Mucosa of rectum (tissue), 2 donors: Measurements from ENCODE around the gene RUNX3.
A peak's percentile ranks its signal among the peaks of the same experiment; 100 is the strongest.

ENCODE experiments used
- H3K27ac ChIP-seq, 2 donors: one replicate each; pipeline ENCODE4 v1.7.0; 2013; ENCODE audit warnings: inconsistent platforms in 2 of 2, low read depth in 2 of 2, low read length in 2 of 2
- H3K27me3 ChIP-seq, 2 donors: one replicate each; pipeline ENCODE4 v1.7.0; 2013; ENCODE audit warnings: low read length in 2 of 2; ENCODE audit not compliant: control insufficient read depth in 2 of 2, insufficient read depth in 2 of 2
- H3K36me3 ChIP-seq, 2 donors: one replicate each; pipeline ENCODE4 v1.7.0; 2013; ENCODE audit warnings: low read length in 2 of 2; ENCODE audit not compliant: control insufficient read depth in 2 of 2, insufficient read depth in 2 of 2
- H3K4me1 ChIP-seq, 2 donors: one replicate each; pipeline ENCODE4 v1.7.0; 2013; ENCODE audit warnings: low read length in 2 of 2, mild to moderate bottlenecking in 1 of 2; ENCODE audit not compliant: control insufficient read depth in 2 of 2, insufficient read depth in 2 of 2
- H3K4me3 ChIP-seq, 2 donors: one replicate each; pipeline ENCODE4 v1.7.0; 2013; ENCODE audit warnings: low read length in 2 of 2
- H3K9ac ChIP-seq, 2 donors: one replicate each; pipeline ENCODE4 v1.7.0; 2013; ENCODE audit warnings: low read length in 2 of 2, low read depth in 1 of 2, mild to moderate bottlenecking in 1 of 2
- H3K9me3 ChIP-seq, 2 donors: one replicate each; pipeline ENCODE4 v1.7.0; 2013; ENCODE audit warnings: low read length in 2 of 2; ENCODE audit not compliant: control insufficient read depth in 2 of 2
- donor health status: healthy.
- donor health status: Normal muscosa, but diverticular disease.

The RUNX3 gene

GRCh38 chr1:24963099-24963872 lies 33.2 kb upstream of the RUNX3 start:
- peaks cover 0 to 3% of the 10 kb centered on the region in 2 donors for H3K4me1 ChIP-seq
- H3K9me3 ChIP-seq: no peaks in the 10 kb centered on the region
- no peaks in the 10 kb centered on the region for H3K36me3 ChIP-seq
- H3K9ac ChIP-seq: peak overlapping the region; percentile 37 to 47
- H3K27me3 ChIP-seq: peaks cover 0 to 2% of the 10 kb centered on the region in 2 donors
- H3K4me3 ChIP-seq: peak overlapping the region in 1 of 2 donors; percentile 42
- H3K27ac ChIP-seq: peak overlapping the region in 1 of 2 donors; percentile 63

GRCh38 chr1:24961961-24962861 lies 32.1 kb upstream of the RUNX3 start:
- Histone ChIP-seq H3K9me3 (no peaks in the 10 kb centered on the region), H3K27ac (no peak overlapping the region), H3K9ac (peak overlapping the region in 1 of 2 donors; percentile 3), H3K36me3 (no peaks in the 10 kb centered on the region), H3K27me3 (peaks cover 0 to 2% of the 10 kb centered on the region in 2 donors), H3K4me1 (peaks cover 0 to 8% of the 10 kb centered on the region in 2 donors), H3K4me3 (peak overlapping the region in 1 of 2 donors; percentile 42)

- Histone ChIP-seq H3K4me1 (peaks cover 0 to 8% of the 10 kb centered on the region in 2 donors), H3K27ac (no peak overlapping the region), H3K36me3 (no peaks in the 10 kb centered on the region), H3K27me3 (peaks cover 0 to 2% of the 10 kb centered on the region in 2 donors), H3K4me3 (no peak overlapping the region), H3K9me3 (no peaks in the 10 kb centered on the region), H3K9ac (no peak overlapping the region)
Observed at GRCh38 chr1:24961334-24961733, 31.3 kb upstream of the RUNX3 start.

GRCh38 chr1:24960071-24960801 lies 30.2 kb upstream of the RUNX3 start:
- Histone ChIP-seq H3K9ac (no peak overlapping the region), H3K36me3 (no peaks in the 10 kb centered on the region), H3K4me1 (peaks cover 0 to 9% of the 10 kb centered on the region in 2 donors), H3K27ac (no peak overlapping the region), H3K27me3 (peaks cover 0 to 2% of the 10 kb centered on the region in 2 donors), H3K9me3 (no peaks in the 10 kb centered on the region), H3K4me3 (no peak overlapping the region)

- Histone ChIP-seq H3K4me3 (no peak overlapping the region), H3K27ac (no peak overlapping the region), H3K36me3 (no peaks in the 10 kb centered on the region), H3K4me1 (peaks cover 0 to 9% of the 10 kb centered on the region in 2 donors), H3K9ac (no peak overlapping the region), H3K27me3 (peaks cover 0 to 2% of the 10 kb centered on the region in 2 donors), H3K9me3 (no peaks in the 10 kb centered on the region)
Observed at GRCh38 chr1:24959623-24959975, 29.5 kb upstream of the RUNX3 start.

GRCh38 chr1:24958766-24959622 lies 28.9 kb upstream of the RUNX3 start:
- Histone ChIP-seq H3K9me3 (no peaks in the 10 kb centered on the region), H3K9ac (no peak overlapping the region), H3K27ac (no peak overlapping the region), H3K36me3 (no peaks in the 10 kb centered on the region), H3K4me1 (peaks cover 0 to 9% of the 10 kb centered on the region in 2 donors), H3K27me3 (peaks cover 0 to 2% of the 10 kb centered on the region in 2 donors), H3K4me3 (no peak overlapping the region)

- H3K4me3 ChIP-seq: no peak overlapping the region
- H3K27ac ChIP-seq: no peak overlapping the region
- H3K36me3 ChIP-seq: no peaks in the 10 kb centered on the region
- peaks cover 0 to 9% of the 10 kb centered on the region in 2 donors for H3K4me1 ChIP-seq
- no peaks in the 10 kb centered on the region for H3K27me3 ChIP-seq
- H3K9ac ChIP-seq: no peak overlapping the region
- no peaks in the 10 kb centered on the region for H3K9me3 ChIP-seq
Observed at GRCh38 chr1:24957808-24958752, 28.0 kb upstream of the RUNX3 start.

GRCh38 chr1:24957016-24957807 lies 27.1 kb upstream of the RUNX3 start:
- Histone ChIP-seq H3K9me3 (no peaks in the 10 kb centered on the region), H3K36me3 (no peaks in the 10 kb centered on the region), H3K9ac (no peak overlapping the region), H3K4me1 (peaks cover 0 to 9% of the 10 kb centered on the region in 2 donors), H3K4me3 (no peak overlapping the region), H3K27ac (peak overlapping the region in 1 of 2 donors; percentile 45), H3K27me3 (no peaks in the 10 kb centered on the region)
